WTC11 (cell line): ENCODE data around the gene RSU1.

Experiments
- FOXP1 ChIP-seq: sonication (generic); formaldehyde crosslinking; IDR thresholded peaks from 2 replicates; pipeline ENCODE4 v1.8.0; 2022; ENCODE audit warnings: missing genetic modification reagents, mild to moderate bottlenecking, moderate library complexity, borderline replicate concordance
- JAZF1 ChIP-seq: fragments of 250-450 bp; sonication (Bioruptor Pico); IDR thresholded peaks from 2 replicates; pipeline ENCODE4 v1.9.0; 2021; ENCODE audit warnings: moderate library complexity, mild to moderate bottlenecking, inconsistent platforms
- SMAD3 ChIP-seq: sonication (generic); formaldehyde crosslinking; IDR thresholded peaks from 2 replicates; pipeline ENCODE4 v1.8.0; 2022; ENCODE audit warnings: missing genetic modification reagents, mild to moderate bottlenecking, borderline replicate concordance
- SP1 ChIP-seq: sonication (generic); formaldehyde crosslinking; conservative IDR thresholded peaks from 2 replicates; pipeline ENCODE4 v1.8.1; 2022; ENCODE audit warnings: missing genetic modification reagents
- TCF7 ChIP-seq: sonication (generic); formaldehyde crosslinking; IDR thresholded peaks from 2 replicates; pipeline ENCODE4 v1.8.0; 2022; ENCODE audit warnings: mild to moderate bottlenecking, low read depth, missing genetic modification reagents, moderate library complexity
- TEAD4 ChIP-seq: sonication (generic); formaldehyde crosslinking; IDR thresholded peaks from 2 replicates; pipeline ENCODE4 v1.8.0; 2022; ENCODE audit warnings: mild to moderate bottlenecking, missing genetic modification reagents
- ZBTB21 ChIP-seq: sonication (generic); formaldehyde crosslinking; IDR thresholded peaks from 2 replicates; pipeline ENCODE4 v1.8.1; 2023; ENCODE audit warnings: mild to moderate bottlenecking, missing genetic modification reagents, borderline replicate concordance
- TF ChIP-seq, protein P1 (sequence below): fragments of 200-600 bp; IDR thresholded peaks from 2 replicates; pipeline ENCODE4 v1.8.0; 2022; ENCODE audit warnings: antibody characterized with exemption
- TF ChIP-seq, protein P2 (sequence below): sonication (generic); formaldehyde crosslinking; IDR thresholded peaks from 2 replicates; pipeline ENCODE4 v1.8.1; 2023; ENCODE audit warnings: mild to moderate bottlenecking, missing genetic modification reagents, moderate library complexity
- TF ChIP-seq, protein P3 (sequence below): sonication (generic); formaldehyde crosslinking; IDR thresholded peaks from 2 replicates; pipeline ENCODE4 v1.8.0; 2023; ENCODE audit warnings: missing genetic modification reagents, mild to moderate bottlenecking, borderline replicate concordance
- TF ChIP-seq, protein P4 (sequence below): sonication (generic); formaldehyde crosslinking; IDR thresholded peaks from 2 replicates; pipeline ENCODE4 v1.8.0; 2022; ENCODE audit warnings: mild to moderate bottlenecking, missing genetic modification reagents
- TF ChIP-seq, protein P5 (sequence below): sonication (generic); formaldehyde crosslinking; IDR thresholded peaks from 2 replicates; pipeline ENCODE4 v1.8.1; 2022; ENCODE audit warnings: low read depth, missing genetic modification reagents, borderline replicate concordance
- TF ChIP-seq, protein P6 (sequence below): sonication (generic); formaldehyde crosslinking; IDR thresholded peaks from 2 replicates; pipeline ENCODE4 v1.8.0; 2022; ENCODE audit warnings: mild to moderate bottlenecking, missing genetic modification reagents

DNA sequence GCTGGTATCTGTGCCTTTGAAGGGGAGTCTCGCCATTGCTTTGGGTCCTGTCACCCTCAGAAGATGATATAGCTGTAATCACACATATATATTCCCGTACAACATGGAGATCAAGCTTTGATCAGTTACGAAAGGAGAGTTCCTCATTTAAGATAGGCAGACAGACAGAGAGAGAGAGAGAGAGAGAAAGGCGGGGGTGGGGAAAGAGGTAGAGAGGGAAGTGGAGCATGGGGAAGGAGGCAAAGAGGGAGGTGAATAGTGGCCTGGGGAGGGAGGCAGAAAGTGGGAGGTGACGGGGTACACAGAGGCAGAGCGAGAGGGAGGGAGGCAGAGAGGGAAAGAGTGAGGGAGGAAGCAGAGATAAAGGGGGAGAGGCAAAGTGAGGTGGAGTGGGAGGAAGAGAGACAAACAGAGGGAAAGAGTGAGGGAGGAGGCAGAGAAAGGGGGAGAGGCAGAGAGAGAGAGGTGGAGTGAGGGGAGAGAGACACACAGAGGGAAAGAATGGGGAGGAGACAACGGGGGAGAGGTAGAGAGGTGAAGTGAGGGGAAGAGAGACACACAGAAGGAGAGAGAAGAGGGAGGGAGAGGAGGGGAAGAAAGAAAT, 250.9 kb downstream of the RSU1 start:
- TF ChIP-seq JAZF1 (CRISPR knock-in tag) (no peak), ZBTB21 (CRISPR knock-in tag) (no peak), FOXP1 (CRISPR knock-in tag) (no peak), TCF7 (no peak), SP1 (CRISPR knock-in tag) (no peak), TEAD4 (no peak), SMAD3 (CRISPR knock-in tag) (no peak)
- TF ChIP-seq, protein P1, sequence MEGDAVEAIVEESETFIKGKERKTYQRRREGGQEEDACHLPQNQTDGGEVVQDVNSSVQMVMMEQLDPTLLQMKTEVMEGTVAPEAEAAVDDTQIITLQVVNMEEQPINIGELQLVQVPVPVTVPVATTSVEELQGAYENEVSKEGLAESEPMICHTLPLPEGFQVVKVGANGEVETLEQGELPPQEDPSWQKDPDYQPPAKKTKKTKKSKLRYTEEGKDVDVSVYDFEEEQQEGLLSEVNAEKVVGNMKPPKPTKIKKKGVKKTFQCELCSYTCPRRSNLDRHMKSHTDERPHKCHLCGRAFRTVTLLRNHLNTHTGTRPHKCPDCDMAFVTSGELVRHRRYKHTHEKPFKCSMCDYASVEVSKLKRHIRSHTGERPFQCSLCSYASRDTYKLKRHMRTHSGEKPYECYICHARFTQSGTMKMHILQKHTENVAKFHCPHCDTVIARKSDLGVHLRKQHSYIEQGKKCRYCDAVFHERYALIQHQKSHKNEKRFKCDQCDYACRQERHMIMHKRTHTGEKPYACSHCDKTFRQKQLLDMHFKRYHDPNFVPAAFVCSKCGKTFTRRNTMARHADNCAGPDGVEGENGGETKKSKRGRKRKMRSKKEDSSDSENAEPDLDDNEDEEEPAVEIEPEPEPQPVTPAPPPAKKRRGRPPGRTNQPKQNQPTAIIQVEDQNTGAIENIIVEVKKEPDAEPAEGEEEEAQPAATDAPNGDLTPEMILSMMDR, result no peak
- TF ChIP-seq, protein P2, sequence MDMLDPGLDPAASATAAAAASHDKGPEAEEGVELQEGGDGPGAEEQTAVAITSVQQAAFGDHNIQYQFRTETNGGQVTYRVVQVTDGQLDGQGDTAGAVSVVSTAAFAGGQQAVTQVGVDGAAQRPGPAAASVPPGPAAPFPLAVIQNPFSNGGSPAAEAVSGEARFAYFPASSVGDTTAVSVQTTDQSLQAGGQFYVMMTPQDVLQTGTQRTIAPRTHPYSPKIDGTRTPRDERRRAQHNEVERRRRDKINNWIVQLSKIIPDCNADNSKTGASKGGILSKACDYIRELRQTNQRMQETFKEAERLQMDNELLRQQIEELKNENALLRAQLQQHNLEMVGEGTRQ, result no peak
- TF ChIP-seq, protein P3, sequence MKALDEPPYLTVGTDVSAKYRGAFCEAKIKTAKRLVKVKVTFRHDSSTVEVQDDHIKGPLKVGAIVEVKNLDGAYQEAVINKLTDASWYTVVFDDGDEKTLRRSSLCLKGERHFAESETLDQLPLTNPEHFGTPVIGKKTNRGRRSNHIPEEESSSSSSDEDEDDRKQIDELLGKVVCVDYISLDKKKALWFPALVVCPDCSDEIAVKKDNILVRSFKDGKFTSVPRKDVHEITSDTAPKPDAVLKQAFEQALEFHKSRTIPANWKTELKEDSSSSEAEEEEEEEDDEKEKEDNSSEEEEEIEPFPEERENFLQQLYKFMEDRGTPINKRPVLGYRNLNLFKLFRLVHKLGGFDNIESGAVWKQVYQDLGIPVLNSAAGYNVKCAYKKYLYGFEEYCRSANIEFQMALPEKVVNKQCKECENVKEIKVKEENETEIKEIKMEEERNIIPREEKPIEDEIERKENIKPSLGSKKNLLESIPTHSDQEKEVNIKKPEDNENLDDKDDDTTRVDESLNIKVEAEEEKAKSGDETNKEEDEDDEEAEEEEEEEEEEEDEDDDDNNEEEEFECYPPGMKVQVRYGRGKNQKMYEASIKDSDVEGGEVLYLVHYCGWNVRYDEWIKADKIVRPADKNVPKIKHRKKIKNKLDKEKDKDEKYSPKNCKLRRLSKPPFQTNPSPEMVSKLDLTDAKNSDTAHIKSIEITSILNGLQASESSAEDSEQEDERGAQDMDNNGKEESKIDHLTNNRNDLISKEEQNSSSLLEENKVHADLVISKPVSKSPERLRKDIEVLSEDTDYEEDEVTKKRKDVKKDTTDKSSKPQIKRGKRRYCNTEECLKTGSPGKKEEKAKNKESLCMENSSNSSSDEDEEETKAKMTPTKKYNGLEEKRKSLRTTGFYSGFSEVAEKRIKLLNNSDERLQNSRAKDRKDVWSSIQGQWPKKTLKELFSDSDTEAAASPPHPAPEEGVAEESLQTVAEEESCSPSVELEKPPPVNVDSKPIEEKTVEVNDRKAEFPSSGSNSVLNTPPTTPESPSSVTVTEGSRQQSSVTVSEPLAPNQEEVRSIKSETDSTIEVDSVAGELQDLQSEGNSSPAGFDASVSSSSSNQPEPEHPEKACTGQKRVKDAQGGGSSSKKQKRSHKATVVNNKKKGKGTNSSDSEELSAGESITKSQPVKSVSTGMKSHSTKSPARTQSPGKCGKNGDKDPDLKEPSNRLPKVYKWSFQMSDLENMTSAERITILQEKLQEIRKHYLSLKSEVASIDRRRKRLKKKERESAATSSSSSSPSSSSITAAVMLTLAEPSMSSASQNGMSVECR, result no peak
- TF ChIP-seq, protein P4, sequence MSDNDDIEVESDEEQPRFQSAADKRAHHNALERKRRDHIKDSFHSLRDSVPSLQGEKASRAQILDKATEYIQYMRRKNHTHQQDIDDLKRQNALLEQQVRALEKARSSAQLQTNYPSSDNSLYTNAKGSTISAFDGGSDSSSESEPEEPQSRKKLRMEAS, result no peak
- TF ChIP-seq, protein P5, sequence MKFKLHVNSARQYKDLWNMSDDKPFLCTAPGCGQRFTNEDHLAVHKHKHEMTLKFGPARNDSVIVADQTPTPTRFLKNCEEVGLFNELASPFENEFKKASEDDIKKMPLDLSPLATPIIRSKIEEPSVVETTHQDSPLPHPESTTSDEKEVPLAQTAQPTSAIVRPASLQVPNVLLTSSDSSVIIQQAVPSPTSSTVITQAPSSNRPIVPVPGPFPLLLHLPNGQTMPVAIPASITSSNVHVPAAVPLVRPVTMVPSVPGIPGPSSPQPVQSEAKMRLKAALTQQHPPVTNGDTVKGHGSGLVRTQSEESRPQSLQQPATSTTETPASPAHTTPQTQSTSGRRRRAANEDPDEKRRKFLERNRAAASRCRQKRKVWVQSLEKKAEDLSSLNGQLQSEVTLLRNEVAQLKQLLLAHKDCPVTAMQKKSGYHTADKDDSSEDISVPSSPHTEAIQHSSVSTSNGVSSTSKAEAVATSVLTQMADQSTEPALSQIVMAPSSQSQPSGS, result no peak
- TF ChIP-seq, protein P6, sequence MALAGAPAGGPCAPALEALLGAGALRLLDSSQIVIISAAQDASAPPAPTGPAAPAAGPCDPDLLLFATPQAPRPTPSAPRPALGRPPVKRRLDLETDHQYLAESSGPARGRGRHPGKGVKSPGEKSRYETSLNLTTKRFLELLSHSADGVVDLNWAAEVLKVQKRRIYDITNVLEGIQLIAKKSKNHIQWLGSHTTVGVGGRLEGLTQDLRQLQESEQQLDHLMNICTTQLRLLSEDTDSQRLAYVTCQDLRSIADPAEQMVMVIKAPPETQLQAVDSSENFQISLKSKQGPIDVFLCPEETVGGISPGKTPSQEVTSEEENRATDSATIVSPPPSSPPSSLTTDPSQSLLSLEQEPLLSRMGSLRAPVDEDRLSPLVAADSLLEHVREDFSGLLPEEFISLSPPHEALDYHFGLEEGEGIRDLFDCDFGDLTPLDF, result no peak
